NT2/D1 (cell line): ENCODE results near the gene PSMB10.

Experiments
- SUZ12 ChIP-seq: IDR thresholded peaks from 2 replicates; pipeline ENCODE4 v1.6.1; 2011; ENCODE audit not compliant: insufficient read length, insufficient read depth; ENCODE audit errors: extremely low read depth
- YY1 ChIP-seq: IDR thresholded peaks from 2 replicates; pipeline ENCODE4 v1.6.1; 2011; ENCODE audit not compliant: insufficient read length, insufficient read depth
- ZNF274 ChIP-seq: IDR thresholded peaks from 2 replicates; pipeline ENCODE4 v1.6.1; 2011; ENCODE audit warnings: mild to moderate bottlenecking, low read depth, low read length

- TF ChIP-seq SUZ12, result no peak
- no peak for TF ChIP-seq YY1
- TF ChIP-seq ZNF274, result no peak
These were observed 24.9 kb upstream of the PSMB10 start for GRCh38 chr16:67961551-67961957.
